Lung microvascular endothelial cell (primary cell): ENCODE data around the gene FTO. TPM values are rescaled to one million over a fixed set of nuclear protein-coding genes. Genes with fewer than 3 reads are reported as not detected.
"Not testable (repeated sequence)": the region's sequence is repeated elsewhere in the genome, so short reads cannot be mapped to it uniquely, and the experiment has no call there.

Experiments used
- DNase-seq, 2 donors: peaks; one replicate each; pipeline versions ENCODE4 v3.0.0 to v3.0.0-alpha.2; 2010; ENCODE audit warnings: low read depth in 2 of 2
- total RNA-seq: library from RNA; depleted of rRNA; stranded (reverse); fragments of >200 nt; gene quantifications from 2 replicates; pipeline ENCODE4 v1.2.1, GENCODE V29; 2014

The FTO gene
- total RNA-seq, 1 donor from 2014 or later, result 46.6 TPM

DNA sequence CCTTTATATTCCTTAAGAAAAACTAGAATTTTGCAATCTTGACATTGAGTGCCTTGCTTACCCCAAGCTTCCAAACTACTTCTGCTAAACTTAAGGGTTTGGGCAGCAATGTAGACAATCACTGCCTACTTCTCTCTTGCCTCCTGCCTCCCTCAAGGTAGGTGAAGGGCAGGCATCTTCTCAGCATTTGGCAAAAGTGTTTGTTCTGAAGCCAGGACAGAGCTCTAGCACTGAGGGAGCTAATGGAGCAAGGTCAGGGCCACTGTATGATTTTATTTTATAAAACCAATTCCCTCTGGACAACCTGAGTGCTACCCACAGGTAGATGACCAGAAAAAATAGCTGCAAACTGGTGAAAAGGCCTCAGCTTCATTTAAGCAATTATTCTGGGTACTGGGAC is 470.8 kb downstream of the FTO start:
- no peak for DNase-seq

DNA sequence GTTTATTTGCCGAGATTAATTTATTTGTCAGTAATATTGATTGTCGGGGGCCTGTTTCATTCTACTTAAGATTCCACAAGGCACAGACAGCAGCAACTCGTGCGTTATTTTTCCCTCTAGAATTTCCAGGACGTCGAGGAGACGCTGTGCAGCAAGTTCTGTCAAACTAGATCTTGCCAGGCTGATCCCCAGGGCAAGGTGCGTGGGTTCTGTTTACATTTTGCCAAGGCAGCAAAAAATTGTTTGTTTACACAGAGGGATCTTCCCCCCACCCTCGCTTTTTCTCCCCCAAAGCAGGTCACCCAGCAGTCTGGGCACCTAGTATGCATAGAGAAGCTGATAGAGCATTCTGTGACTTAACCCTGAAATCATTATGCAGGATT is 471.2 kb downstream of the FTO start:
- no peak for DNase-seq

DNA sequence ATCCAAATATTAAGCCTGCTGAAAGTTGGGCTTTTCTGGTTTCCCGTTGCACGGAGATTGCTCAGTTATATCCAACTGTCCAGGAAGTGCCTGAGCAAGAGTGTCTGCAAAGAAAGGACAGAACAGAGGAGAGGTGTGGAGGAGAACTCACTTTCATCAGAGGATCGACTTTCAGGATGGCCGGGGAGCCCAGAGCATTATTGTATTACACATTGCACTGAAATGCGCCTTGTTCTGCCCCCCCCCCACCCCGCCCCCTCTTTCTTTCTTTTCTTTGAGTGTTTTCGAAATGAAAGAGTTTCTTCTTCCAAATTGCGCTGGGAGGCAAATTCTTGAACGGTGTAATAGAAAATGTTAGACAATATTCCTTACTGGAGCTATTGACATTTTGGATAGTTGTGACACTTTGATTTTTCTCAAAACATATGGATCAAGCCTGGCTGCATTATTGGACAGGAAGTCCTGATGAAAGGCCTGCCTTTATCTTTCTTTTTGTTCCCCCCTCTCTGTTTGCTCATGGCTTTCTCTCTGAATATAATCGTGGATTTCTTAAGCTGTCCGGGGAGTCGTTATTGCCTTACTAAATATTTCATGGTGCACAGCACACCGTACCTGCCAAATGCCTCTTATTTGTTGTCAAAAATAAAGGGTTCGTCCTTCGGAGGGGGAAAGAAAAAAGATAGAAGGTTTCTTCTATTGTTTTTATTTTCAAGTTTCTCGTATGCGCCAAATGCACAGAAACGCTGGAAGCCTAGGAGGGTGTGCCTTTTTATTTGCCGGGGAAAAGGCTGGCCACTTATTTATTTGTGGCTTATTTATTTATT is 471.8 kb downstream of the FTO start:
- DNase-seq, result no peak

DNA sequence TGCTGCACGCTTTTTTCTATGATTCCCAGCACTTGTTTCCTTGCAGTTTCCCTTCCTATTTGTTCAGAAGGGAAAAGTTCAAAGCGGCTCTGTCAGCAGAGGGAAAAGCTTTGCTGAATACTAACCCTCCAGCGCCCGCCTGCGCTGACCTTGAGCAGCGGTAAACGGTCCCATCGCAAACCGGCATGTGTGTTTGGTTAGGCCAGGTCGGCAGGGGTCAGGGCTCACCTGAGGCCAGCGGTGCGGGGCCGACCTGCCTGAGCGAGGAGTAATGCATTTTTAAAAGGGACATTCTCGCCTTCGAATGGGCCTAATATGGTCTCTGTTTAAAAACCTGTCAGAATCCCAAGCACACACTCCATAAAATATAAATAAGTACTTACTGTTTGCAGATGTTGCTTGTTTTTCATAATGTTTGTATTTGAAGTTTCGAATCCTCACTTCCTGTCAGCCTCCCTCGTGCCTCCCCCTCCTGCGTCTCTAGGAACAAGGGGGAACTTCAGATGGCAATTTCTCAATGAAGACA is 472.5 kb downstream of the FTO start:
- DNase-seq, result peak in 1 of 2 donors; percentile 4

DNA sequence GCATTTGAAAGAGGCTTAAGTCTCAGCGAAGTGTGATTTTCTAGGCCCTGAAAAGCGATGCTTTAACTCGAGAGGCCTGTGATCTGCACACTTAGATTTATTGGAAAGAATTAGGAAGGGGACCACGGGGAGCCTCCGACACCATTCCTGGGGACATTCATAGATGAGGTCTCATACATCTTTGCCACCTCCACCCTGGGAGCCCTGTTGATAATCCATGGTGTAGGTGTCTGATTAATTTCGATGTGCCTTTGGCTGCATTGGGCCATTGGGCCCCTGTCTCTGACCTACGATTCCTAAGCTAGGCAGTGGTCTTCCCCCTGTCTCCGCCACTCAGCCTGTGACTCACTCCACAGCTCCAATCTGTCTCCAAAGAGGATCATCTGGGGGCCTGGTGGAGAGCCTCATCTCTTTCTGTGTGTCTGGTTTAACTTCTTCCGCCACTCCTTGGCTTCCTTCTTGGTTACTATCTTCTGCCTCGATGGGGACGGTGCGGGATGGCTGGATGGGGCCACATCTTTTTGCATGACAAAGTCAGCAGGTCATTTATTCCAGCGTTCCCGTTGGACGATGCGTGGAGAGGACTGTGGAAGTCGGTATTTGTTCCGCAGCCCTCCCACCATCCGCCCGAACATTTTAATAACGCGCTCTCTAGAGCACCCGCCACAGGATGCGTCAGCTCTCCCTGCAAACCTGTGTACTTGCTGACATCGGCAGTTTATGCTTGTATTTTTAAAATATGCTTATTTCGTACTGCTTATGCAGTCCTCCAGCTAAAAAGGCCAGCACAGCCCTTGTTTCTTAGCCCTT is 473.3 kb downstream of the FTO start:
- no peak for DNase-seq

DNA sequence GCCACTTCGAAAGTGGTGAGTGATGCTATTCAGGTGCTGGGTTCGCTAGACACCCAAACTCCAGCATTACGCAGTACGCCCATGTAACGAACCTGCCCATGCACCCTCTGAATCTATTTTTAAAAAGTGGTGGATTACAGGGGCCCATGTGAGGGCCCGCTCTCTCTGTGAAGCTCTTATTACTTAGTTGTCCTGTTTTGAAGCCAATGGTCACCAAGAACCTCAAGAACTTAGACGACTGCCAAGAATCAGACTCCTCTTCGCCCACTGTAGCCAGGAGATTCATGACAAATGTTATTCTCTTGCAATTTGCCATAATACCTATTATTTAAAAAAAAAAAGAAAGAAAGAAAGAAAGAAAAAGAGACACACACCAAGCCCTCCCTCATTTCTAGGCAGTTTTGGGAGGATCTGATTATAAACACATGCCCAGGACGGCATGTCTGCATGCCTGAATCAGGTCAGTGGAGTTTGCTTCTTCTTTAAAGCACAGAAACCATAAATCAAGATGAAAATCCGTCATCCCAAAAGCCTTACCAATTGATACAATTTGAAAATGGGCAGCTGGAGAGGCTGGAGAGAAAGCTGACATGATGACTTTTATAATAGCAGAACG is 474.0 kb downstream of the FTO start:
- DNase-seq, result no peak

DNA sequence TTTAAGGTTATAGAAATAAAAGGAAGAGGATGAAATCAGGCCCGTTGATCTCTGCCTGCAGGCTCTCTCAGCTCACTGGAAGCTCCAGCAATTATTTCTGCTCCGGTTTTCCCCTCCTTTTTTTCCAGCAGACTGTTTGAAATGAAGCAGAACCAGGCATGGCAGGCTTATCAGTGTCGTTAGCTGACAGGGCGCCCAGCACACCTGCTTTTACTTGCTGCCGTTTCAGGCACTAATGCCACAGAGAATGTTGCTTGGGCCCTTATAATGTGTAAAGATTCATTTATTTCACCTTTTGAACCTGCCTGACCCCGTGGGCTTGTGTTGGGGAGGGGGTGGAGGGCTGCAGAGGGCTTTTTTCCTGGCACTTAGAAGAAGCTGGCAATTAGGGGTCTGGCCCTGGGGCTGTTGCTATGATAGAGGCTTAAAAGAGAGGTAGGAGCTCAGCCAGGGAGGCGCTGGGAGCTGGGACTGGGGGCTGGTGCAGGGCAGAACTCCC is 474.6 kb downstream of the FTO start:
- DNase-seq, result no peak

DNA sequence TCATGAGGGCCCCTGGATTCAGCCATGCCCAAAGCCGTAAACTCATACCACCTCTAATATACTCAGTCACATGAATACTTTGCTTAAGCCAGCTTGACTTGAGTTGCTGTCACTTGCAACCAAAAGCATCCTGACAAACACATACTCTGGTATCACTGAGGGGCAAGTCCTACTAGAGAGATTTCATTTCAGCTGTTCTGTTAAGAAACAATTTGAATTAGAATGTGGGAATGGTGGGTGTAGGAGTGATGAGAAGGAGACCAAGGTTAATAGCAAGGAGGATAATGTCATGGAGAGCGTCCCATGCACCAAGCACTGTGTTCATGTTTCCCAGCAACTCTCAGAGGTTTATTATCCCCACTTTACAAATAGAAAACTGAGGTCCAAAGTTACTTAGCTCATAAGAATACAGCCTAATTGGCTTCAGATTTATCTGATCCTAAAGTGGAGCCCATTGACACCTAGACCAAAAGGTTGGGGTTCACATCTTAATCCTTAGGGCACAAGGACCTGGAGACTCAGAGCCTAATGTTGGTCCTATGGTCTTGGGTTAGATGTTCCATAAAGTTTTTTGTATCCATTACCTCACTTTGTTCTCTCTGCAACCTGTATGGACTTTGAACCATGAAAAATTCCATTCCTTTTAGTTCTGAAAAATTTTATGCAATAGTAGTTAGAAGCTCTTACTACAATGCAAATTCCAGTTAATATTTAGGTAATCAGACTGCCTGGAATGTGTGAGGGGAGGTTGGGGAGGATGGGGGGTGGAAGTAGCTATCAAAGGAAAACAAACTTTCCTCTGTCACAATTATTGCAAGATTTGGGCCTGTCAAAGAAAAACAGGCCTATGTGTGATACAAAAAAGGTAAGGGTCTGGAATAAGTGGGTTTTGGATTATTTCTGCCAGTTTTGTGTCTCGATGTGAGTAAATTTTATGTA is 476.7 kb downstream of the FTO start:
- DNase-seq, result no peak

DNA sequence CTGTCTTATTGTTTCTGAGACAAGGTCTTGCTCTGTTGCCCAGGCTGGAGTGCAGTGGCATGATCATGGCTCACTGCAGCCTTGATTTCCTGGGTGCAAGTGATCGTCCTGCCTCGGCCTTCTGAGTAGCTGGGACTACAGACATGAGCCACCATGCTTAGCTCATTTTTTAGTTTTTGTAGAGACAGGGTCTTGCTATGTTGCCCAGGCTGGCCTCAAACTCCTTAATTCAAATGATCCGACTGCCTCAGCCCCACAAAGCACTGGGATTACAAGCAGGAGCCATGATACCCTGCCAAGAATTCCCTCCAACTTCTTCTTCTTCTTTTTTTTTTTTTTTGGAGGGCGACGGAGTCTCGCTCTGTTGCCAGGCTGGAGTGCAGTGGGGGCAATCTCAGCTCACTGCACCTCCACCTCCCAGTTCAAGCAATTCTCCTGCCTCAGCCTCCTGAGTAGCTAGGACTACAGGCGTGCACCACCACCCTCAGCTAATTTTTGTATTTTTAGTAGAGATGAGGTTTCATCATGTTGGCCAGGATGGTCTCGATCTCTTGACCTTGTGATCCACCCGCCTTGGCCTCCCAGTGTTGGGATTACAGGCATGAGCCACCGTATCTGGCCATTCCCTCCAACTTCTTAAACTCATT is 477.9 kb downstream of the FTO start:
- DNase-seq, result not testable (repeated sequence)

DNA sequence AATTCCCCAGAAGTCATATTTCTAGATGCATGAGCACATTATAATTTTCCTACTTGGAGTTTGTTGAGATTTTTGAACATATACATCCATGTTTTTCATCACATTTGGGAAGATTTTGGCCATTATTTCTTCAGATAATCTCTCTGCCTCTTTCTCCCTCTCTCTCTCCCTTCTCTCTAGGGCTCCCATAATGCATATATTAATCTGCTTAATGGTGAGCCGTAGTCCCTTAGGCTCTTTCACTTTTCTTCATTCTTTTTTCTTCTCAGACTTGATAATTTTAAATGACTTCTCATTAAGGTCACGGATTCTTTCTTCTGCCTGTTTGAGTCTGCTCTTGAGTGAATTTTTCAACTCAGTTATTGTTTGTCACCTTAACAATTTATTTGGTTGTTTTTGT is 481.1 kb downstream of the FTO start:
- DNase-seq, result no peak

DNA sequence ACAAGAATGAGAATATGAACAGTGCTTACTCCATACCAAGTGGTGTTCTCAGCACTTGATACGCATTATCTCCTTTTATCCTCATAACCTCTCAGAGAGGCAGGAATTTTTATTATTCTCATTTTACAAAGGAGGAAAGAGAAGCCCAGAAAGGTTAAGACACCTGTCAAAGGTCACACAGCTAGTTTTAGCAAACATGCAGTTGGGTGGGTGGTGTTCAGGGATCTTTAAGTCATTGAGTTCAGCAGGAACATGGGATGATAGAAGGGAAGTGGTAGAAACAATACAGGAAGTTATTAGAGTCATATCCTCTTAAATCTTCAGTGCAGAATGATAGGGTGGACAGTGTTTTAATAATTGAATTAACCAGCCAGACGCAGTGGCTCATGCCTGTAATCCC is 487.2 kb downstream of the FTO start:
- no peak for DNase-seq

DNA sequence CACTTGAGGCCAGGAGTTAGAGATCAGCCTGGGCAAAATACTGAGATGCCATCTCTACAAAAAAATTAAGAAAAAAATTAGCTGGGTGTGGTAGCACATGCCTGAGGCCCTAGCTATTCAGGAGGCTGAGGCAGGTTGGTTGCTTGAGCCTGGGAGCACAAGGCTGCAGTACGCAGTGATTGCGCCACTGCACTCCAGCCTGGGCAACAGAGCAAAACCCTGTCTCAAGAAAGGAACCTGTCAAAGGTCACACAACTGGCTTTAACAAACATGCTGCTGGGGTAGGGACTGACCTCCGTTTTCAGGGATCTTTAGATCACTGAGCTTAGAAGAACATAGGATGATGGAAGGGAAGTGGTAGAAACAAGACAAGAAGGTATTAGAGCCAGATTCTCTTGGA is 487.6 kb downstream of the FTO start:
- no peak for DNase-seq

DNA sequence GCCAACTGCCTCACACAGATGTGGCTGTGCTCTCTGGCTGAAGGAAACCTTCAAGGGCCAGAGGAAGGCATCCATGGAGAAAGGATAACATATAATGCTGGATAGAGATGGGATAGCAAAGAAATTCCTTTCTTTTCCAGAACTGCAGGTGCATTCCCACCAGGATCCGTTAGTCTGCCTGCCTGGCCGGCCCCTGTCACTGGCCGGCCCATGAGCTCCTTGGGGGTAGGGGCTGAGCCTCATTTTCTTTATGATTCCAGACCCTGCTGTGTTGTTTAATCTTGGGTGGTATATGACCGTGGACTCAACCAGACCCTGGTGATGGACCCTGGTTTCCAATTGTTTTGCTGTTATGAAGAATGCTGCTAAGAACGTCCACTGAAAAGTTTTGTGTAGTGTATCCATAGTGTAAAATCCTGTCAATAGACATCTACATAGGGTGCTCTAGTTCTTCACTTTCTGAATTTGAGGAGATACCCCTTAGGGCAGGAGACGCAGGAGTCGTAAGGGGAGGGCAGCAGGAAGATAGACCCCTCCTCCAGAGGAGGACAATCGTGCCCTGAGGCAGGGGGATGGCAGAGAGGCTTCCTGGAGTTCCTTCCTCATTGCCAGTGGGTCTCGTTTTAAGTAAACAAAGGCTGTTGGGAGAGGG is 489.2 kb downstream of the FTO start:
- no peak for DNase-seq

DNA sequence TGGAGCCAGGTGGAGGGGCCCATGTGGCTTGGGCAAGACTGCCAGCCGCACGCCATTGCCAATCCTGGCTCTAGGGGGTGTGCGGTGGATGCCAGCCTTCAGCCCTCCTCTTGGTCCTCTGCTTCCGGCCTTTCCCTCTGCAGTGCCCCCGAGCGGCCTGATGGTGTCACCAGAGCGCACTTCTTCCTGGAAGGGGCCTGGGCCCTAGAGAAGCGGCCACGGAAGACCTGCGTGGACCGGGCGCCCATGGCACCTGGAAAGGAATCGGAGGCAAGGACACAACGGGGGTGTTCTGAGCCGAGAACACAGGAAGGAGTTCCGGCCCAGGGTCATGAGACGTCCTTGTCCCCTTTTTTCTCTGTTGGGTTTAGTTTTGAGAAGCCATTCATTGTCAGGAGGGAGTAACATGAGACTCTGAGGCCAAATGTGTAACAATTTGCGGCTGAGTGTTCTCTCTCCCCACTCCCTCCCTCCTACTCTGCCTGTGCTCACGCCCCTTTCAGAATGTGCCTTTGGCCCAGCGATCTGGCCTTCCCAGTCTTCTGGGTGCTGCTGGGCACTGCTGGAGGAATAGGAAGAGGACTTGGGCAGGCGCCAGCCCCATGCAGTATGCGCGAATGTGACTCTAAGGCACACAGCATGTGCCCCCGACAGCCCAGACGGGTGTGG is 489.8 kb downstream of the FTO start:
- peak; percentile 56 to 57 for DNase-seq

DNA sequence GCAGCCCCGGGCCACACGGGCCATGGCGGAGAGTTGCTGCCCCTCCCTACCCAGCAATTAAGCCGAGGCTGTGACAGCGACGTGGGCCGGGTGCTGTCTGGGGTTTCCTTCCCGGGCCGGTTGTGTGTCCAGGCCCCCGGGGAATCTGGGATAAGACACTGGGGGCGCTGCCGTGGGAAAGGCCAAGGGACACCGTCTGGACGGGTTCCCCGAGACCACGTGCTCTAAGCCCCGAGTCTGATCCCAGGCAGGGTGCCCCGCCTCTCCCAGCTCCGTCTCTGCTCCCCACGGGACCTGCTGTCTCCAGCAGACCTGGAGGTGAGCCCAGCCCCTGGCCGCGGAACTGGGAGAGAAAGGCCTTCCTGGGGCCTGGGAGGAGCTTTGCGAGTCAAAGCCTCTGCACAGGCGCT is 490.4 kb downstream of the FTO start:
- DNase-seq, result no peak

DNA sequence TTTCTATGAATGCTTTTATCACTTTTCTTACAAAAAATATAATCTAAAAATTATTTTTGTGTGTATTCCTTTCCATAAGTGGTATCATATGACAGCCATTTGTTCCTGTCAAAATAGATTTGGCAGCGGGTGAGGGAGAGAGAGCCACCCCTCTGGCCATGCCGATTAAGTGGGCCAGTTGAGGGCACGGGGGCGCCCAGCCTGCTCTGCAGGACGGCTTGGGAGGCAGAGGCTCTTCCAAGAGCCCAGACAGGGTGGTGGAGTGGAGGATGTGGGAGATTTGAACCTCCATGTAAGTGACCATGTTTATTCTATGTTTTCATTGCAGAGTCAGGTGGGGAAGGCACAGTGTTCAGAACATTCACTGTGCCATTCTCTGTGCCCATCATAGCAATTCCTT is 493.8 kb downstream of the FTO start:
- no peak for DNase-seq

DNA sequence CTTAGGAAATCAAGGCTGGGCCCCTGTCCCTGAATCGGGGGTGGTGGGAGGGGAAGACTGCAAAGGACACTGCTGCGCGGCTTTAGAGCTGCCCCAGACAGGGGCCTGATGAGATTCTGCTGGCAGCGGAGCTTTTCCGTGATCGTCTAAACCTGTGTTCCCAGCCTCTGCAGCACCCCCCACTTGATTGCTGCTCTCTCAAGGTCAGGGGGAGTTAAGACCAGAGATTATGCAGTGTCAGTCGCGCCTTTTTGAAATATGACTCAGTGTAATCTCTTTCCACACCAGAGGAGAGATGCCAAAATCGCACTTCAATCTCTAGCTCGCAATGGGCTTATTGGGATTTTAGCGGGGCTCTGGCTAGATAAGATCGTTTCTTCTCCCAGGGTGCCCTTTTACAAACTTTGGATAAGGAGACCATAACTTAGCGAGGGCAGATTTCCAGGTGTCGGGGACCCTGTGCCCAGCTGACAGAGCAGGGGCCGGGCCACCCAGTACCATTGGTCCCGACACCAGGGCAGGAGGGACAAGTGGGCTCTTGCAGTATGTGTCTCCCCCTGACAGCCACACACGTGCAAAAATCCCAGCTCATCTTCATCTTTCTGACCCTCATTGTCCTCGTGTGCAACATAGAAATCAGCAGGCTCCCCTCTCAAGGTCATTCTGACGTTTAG is 495.7 kb downstream of the FTO start:
- DNase-seq, result no peak

DNA sequence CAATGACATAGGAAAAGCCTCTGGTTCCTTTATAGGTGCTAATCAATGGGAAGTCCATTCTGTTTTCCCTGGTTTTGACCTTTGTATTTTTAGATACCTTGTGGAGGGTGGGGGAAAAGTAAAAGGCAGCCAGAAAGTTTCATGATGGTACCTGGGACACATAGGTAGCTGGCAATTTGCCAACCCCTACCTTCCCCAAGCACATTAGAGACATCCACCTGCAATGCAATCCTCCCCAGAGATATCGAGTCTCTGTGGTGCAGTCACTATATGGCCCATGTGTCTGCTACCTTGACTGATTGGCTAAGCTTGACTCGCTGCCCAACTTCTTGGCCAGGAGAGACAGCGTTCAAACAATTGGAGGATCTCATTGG is 496.2 kb downstream of the FTO start:
- no peak for DNase-seq

DNA sequence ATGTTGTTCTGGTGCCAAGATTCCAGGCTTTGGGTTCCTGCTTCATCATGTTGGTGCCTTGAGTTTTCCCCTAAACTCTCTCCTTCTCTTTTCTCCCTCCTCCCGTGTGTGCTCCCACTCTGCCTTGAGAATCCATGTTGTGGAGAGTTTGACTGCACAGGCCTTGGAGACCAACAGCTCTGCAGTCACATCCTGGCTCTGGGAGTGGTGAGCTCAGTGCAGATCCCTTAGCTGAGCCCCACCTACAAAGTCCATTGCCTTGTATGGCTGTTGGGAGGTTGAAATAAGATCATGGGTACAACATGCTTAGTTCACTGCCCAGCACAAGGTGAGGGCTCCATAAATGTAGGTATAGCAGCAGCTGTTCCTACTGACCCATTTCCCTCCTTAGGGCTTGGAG is 496.8 kb downstream of the FTO start:
- no peak for DNase-seq
